Neural progenitor cell (in vitro differentiated cells): Measurements from ENCODE around the gene CCNY. TPM values are rescaled to one million over a fixed set of nuclear protein-coding genes. Genes with fewer than 3 reads are reported as not detected.

ENCODE experiments used
- DNase-seq: peaks from one replicate; pipeline ENCODE4 v3.0.0-alpha.2; 2016; ENCODE audit warnings: low spot score
- H2AFZ ChIP-seq: fragments of 200-600 bp; sonication (generic); replicated peaks from 2 replicates; pipeline ENCODE4 v1.6.1; 2016; ENCODE audit warnings: antibody characterized with exemption
- H3F3A ChIP-seq: fragments of 200-600 bp; sonication (generic); 2 replicates; pipeline ENCODE4 v1.6.1; 2016; ENCODE audit warnings: antibody characterized with exemption, low read depth
- H3K27ac ChIP-seq: fragments of 200-600 bp; sonication (generic); 2 replicates; pipeline ENCODE4 v1.5.1; 2016; ENCODE audit warnings: mild to moderate bottlenecking
- H3K27me3 ChIP-seq: fragments of 200-600 bp; sonication (generic); 2 replicates; pipeline ENCODE4 v1.6.1; 2016; ENCODE audit warnings: mild to moderate bottlenecking, moderate library complexity
- H3K36me3 ChIP-seq: fragments of 200-600 bp; sonication (generic); 2 replicates; pipeline ENCODE4 v1.5.1; 2016
- H3K4me1 ChIP-seq: fragments of 200-600 bp; sonication (generic); 2 replicates; pipeline ENCODE4 v1.6.1; 2016; ENCODE audit warnings: mixed run types
- H3K4me2 ChIP-seq: fragments of 200-600 bp; sonication (generic); 2 replicates; pipeline ENCODE4 v1.6.1; 2016
- H3K4me3 ChIP-seq: fragments of 200-600 bp; sonication (generic); 2 replicates; pipeline ENCODE4 v1.5.1; 2016
- H3K79me2 ChIP-seq: fragments of 200-600 bp; sonication (generic); 2 replicates; pipeline ENCODE4 v1.6.1; 2016; ENCODE audit warnings: low read depth
- H3K9ac ChIP-seq: fragments of 200-600 bp; sonication (generic); 2 replicates; pipeline ENCODE4 v1.6.1; 2016
- H3K9me3 ChIP-seq: fragments of 200-600 bp; sonication (generic); 2 replicates; pipeline ENCODE4 v1.5.1; 2016; ENCODE audit warnings: low read depth
- H4K20me1 ChIP-seq: fragments of 200-600 bp; sonication (generic); 2 replicates; pipeline ENCODE4 v1.6.1; 2016; ENCODE audit warnings: low read depth
- H3K27ac Mint-ChIP-seq: 3 replicates; pipeline ENCODE4 v1.8.0; 2021; ENCODE audit warnings: mixed read lengths
- H3K27me3 Mint-ChIP-seq: 2 replicates; pipeline ENCODE4 v1.8.0; 2022; ENCODE audit warnings: low read depth, mild to moderate bottlenecking, inconsistent platforms, moderate library complexity, mixed read lengths; ENCODE audit not compliant: insufficient read depth
- H3K36me3 Mint-ChIP-seq: 3 replicates; pipeline ENCODE4 v1.8.0; 2021; ENCODE audit warnings: mixed read lengths
- H3K4me1 Mint-ChIP-seq: 3 replicates; pipeline ENCODE4 v1.8.0; 2021; ENCODE audit warnings: mixed read lengths
- H3K4me3 Mint-ChIP-seq: 3 replicates; pipeline ENCODE4 v1.8.0; 2021; ENCODE audit warnings: mild to moderate bottlenecking, moderate library complexity, mixed read lengths
- H3K9me3 Mint-ChIP-seq: 3 replicates; pipeline ENCODE4 v1.8.0; 2020; ENCODE audit warnings: mixed read lengths
- CTCF ChIP-seq: fragments of 200-600 bp; sonication (generic); IDR thresholded peaks from 2 replicates; pipeline ENCODE4 v1.5.1; 2017; ENCODE audit warnings: antibody characterized with exemption, mild to moderate bottlenecking
- EZH2 ChIP-seq: fragments of 200-600 bp; sonication (generic); IDR thresholded peaks from 2 replicates; pipeline ENCODE4 v1.6.1; 2017; ENCODE audit warnings: antibody characterized with exemption, mild to moderate bottlenecking, moderate library complexity
- EZH2phosphoT487 ChIP-seq: fragments of 200-600 bp; sonication (generic); IDR thresholded peaks from 2 replicates; pipeline ENCODE4 v1.6.1; 2017; ENCODE audit warnings: antibody characterized with exemption
- total RNA-seq: library from RNA; depleted of rRNA; stranded (reverse); fragments of >200 nt; gene quantifications from 2 replicates; pipeline ENCODE4 v1.2.3, GENCODE V29; 2015; ENCODE audit warnings: low replicate concordance

CCNY gene
- total RNA-seq, 1 donor from 2014 or later = 46.7 TPM

- peaks cover 25% of the 10 kb centered on the region for H3K9me3 Mint-ChIP-seq
Measured at GRCh38 chr10:35392482-35393228, 56.3 kb downstream of the CCNY start.

GRCh38 chr10:35394411-35394851 is 58.1 kb downstream of the CCNY start:
- Histone ChIP-seq H3K36me3 (no peaks in the 10 kb centered on the region), H3K4me3 (no peak overlapping the region), H3K9me3 (no peaks in the 10 kb centered on the region), H3K27me3 (no peaks in the 10 kb centered on the region), H3K4me1 (peaks cover 61% of the 10 kb centered on the region), H3K79me2 (peaks cover 100% of the 10 kb centered on the region), H3K9ac (no peak overlapping the region), H3F3A (peaks cover 14% of the 10 kb centered on the region), H4K20me1 (peaks cover 82% of the 10 kb centered on the region), H3K27ac (no peak overlapping the region), H2AFZ (no peak overlapping the region), H3K4me2 (no peak overlapping the region)
- Mint-ChIP-seq H3K27ac (no peak overlapping the region), H3K27me3 (peaks cover 10% of the 10 kb centered on the region), H3K4me3 (no peak overlapping the region), H3K4me1 (peaks cover 58% of the 10 kb centered on the region), H3K9me3 (peaks cover 21% of the 10 kb centered on the region), H3K36me3 (peaks cover 9% of the 10 kb centered on the region)
- DNase-seq = no peak
- TF ChIP-seq EZH2 (no peak), EZH2phosphoT487 (no peak), CTCF (no peak)

More at GRCh38 chr10:35392482-35393228, 56.3 kb downstream of the CCNY start:
- H3K27me3 Mint-ChIP-seq = peaks cover 10% of the 10 kb centered on the region
- no peak overlapping the region for H3K27ac Mint-ChIP-seq
- peaks cover 53% of the 10 kb centered on the region for H3K4me1 Mint-ChIP-seq
- Histone ChIP-seq H3K27me3 (no peaks in the 10 kb centered on the region), H3F3A (peaks cover 8% of the 10 kb centered on the region), H3K9ac (no peak overlapping the region), H4K20me1 (peaks cover 64% of the 10 kb centered on the region), H3K36me3 (no peaks in the 10 kb centered on the region), H3K4me2 (peak overlapping the region; percentile 21), H3K79me2 (peaks cover 100% of the 10 kb centered on the region), H3K9me3 (no peaks in the 10 kb centered on the region), H3K27ac (no peak overlapping the region), H3K4me1 (peaks cover 51% of the 10 kb centered on the region), H2AFZ (no peak overlapping the region), H3K4me3 (no peak overlapping the region)
- H3K4me3 Mint-ChIP-seq = no peak overlapping the region
- peaks cover 9% of the 10 kb centered on the region for H3K36me3 Mint-ChIP-seq
- TF ChIP-seq CTCF = no peak
- no peak for TF ChIP-seq EZH2phosphoT487
- TF ChIP-seq EZH2 = no peak
- DNase-seq = no peak

DNA sequence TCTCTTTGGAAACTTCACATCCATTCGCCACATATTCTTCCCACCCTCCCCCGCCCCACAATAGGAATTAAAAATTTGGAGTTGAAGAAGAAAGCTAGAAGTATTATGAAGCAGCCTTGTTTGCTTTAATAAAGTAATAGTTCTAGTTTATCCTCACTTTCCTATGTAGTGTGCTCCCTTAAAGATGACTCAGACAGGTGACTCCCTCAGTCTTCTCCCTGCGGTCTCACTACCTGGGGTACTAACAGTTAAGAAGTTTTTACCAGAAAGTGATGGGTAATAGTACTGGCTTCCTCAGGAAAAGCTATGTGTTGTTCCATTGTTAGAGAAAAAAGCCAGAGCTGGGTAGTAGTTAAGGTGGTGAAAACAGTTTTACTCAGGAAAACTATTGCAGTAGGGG is 58.6 kb downstream of the CCNY start:
- Mint-ChIP-seq H3K27me3 (peaks cover 10% of the 10 kb centered on the region), H3K4me3 (no peak overlapping the region), H3K36me3 (peaks cover 6% of the 10 kb centered on the region), H3K4me1 (peaks cover 62% of the 10 kb centered on the region), H3K27ac (peak overlapping the region; percentile 40), H3K9me3 (peaks cover 17% of the 10 kb centered on the region)
- H3K4me2 ChIP-seq = no peak overlapping the region
- H3F3A ChIP-seq = peaks cover 14% of the 10 kb centered on the region
- H3K9ac ChIP-seq = no peak overlapping the region
- H2AFZ ChIP-seq = no peak overlapping the region
- H3K9me3 ChIP-seq = no peaks in the 10 kb centered on the region
- H4K20me1 ChIP-seq = peaks cover 87% of the 10 kb centered on the region
- H3K79me2 ChIP-seq = peaks cover 100% of the 10 kb centered on the region
- DNase-seq = no peak
- TF ChIP-seq EZH2 (no peak), CTCF (no peak), EZH2phosphoT487 (no peak)
- H3K27me3 ChIP-seq = no peaks in the 10 kb centered on the region
- peaks cover 64% of the 10 kb centered on the region for H3K4me1 ChIP-seq
- no peaks in the 10 kb centered on the region for H3K36me3 ChIP-seq
- no peak overlapping the region for H3K27ac ChIP-seq
- H3K4me3 ChIP-seq = no peak overlapping the region
